GM19328 (cell line): ENCODE results near the gene TPTE.
"Not testable (repeated sequence)": the region's sequence is repeated elsewhere in the genome, so short reads cannot be mapped to it uniquely, and the experiment has no call there.

Experiments used
- ATAC-seq: cut with Tn5 transposase; IDR thresholded peaks from one replicate; pipeline ENCODE4 v1.9.1; 2021; ENCODE audit warnings: mild to moderate bottlenecking, moderate library complexity; ENCODE audit not compliant: unreplicated experiment

Gene TPTE

DNA sequence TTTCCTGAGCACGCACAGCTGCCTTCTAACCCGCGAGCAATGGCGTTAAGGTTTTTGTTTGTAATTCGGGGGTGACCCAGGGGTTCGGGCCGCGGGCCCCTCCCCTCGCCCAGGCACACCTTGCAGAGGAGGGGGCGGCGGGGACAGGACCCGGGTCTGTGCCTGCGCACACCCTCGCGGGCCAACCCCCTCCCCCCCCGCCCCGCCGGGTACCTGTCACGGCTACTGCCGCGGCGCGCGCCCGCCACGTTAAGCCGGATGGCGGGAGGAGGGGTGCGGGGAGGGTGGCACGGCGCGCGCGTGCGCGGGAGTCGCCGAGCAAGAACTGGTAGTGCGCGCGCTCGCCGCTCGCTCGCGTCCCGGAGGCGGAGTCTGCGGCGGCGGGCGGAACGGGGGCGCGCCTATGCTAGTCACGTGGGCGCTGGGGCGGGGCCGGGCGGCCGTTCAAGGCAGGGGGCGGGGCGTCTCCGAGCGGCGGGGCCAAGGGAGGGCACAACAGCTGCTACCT is at the start of gene TPTE:
TSS of gene TPTE (plus strand) at position 493 of the 508 bp plus-strand sequence. CDS start 17,141 bp downstream, outside the sequence.
- ATAC-seq = no peak

DNA sequence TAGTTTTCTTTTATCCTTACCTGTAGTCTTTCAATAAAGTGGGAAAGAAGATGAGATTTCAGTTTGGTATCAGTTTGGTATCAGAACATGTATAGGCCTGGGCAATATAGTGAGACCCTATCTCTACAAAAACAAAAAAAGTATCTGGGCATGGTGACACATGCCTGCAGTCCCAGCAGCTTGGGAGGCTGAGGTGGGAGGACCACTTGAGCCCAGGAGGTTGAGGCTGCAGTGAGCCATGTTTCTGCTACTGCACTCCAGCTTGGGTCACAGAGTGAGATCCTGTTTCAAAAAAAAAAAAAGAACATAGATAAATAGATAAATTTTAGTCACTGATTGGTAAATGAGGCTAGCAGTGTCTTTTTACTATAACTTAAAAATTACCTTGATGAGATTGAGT is 49.4 kb upstream of the TPTE start:
- ATAC-seq = not testable (repeated sequence)

DNA sequence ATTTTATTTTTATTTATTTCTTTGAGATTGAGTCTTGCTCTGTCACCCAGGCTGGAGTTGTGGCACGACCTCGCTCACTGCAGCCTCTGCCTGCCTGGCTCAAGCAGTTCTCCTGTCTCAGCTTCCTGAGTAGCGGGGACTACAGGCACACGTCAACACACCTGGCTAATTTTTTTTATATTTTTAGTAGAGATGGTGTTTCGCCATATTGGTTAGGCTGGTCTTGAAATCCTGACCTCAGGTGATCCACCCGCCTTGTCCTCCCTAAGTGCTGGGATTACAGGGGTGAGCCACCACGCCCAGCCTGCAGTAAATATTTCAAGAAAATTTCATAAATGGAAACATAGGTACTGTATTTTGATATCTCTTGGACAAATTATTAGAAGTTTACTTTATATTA is 43.6 kb upstream of the TPTE start:
- ATAC-seq = not testable (repeated sequence)

DNA sequence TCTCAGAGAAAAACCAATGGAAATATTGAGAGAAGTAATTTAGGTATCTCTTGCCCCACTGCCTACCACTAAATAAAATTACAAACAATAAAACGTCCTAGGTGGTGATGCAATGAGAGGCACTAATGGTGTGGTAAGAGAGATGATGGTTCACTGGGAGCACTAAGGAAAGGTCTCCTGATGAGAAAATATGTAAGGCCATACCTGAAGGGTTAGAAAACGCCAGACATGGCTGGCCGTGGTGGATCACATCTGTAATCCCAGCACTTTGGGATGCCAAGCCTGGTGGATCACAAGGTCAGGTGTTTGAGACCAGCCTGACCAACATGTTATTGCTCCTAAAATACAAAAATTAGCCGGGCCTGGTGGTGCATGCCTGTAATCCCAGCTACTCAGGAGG is 41.5 kb upstream of the TPTE start:
- not testable (repeated sequence) for ATAC-seq

DNA sequence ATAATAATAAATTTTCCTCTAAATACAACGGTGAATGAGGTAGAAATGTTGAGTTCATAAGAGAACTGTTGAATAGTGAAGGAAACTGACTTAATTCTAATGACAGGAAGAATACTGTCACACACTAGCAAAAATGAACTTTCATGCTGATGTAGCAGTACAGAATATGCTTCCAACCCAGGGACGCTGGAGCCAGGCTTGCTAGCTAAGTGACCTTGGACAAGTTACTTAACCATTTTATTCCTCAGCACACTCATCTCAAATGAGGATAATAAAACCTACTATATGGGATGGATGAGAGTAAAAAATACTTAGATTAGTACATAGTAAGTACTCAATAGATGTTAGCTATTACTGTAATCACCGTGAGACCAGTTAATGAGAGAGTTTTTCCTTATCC is 36.5 kb upstream of the TPTE start:
- not testable (repeated sequence) for ATAC-seq

GRCh38 chr21:10490453-10490852 is 30.9 kb upstream of the TPTE start:
- not testable (repeated sequence) for ATAC-seq

DNA sequence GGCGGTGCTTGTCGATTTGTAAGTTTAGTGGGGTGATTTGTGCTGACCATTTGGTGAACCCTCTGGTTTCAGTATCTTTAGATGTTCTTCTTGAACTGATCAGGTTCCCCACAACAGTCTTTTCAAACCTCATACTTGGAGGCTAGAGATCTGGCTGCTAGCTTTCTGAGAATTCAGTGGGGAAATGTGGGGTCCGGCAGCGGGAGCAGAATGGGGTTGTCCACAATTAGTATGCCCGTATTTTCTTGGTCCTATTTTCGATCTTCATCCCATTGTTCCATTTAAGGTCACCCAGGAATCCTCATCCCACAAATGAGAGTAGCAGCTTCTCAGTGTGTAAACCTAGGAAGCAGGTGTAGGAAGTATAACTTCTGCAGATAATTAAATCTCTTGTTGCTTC is 10.3 kb upstream of the TPTE start:
- no peak for ATAC-seq

DNA sequence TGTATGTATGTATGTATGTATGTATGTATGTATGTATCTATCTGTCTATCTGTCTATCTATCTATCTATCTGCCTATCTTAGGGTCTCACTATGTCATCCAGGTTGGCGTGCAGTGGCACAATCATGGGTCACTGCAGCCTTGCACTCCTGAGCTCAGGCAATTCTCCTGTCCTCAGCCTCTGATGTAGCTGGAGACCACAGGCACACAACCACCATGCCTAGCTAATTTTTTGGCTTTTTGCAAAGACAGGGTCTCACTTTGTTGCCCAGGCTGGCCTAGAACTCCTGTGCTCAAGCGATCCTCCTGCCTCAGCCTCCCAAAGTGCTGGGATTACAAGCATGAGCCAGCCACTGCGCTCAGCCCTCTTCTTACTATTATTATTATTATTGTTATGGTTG is 4.5 kb upstream of the TPTE start:
- not testable (repeated sequence) for ATAC-seq

- ATAC-seq = not testable (repeated sequence)
These were observed 3.5 kb upstream of the TPTE start for GRCh38 chr21:10517904-10518303.

DNA sequence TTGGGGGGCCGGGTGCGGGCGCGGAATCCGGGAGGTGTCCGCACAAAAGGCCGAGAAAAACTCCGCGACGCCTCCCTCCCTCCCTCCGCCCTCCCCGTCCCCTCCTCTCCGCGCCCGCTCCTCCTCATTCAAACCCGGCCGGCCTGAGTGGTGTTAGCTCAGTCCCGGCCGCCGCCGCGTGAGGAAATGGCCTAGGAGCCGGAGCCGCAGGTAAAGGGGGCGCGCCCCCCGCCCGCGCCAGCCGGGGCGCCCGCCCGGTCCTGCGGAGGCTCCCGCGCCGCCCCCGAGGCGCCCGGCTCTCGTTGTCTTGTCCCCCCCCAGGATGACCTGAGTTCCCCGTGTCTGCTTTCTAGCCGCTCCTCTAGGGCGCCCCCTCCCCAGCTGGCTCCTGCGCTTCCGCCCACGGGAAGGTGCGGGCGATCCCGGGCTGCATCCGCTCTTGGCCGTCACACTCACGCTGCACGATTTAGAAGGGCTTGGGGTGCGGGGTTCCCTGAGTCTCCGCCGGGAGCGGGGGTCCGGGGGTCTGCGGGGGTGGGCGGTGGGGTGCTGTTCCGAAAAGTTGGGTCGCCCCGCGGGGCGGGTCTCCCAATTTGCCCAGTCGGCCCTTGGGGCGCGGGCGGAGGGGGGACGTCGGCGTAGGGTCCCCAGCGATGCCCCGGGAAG is 585 bp downstream of the TPTE start:
- not testable (repeated sequence) for ATAC-seq

DNA sequence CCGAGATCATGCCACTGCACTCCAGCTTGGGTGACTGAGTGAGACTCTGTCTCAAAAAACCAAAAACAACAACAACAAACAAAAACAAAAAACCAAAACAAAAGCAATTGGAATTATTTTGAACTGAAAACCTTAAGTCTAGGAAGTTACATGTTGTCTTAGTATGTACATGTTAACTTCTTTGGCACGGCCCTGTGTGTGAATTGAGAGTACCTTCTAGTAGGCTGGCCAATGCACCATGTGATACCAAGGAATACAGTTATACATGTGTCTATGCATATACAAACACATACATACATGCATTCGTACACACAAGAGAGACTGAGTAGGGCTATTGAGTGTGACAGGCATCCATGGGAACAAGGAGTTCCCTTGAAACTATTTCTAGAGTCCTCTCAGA is 18.6 kb downstream of the TPTE start:
- ATAC-seq = no peak

- ATAC-seq = not testable (repeated sequence)
These were observed 23.0 kb downstream of the TPTE start for GRCh38 chr21:10544376-10544775.

GRCh38 chr21:10547868-10548267 is 26.5 kb downstream of the TPTE start:
- ATAC-seq = not testable (repeated sequence)

- not testable (repeated sequence) for ATAC-seq
These were observed 27.1 kb downstream of the TPTE start for GRCh38 chr21:10548331-10548954.

DNA sequence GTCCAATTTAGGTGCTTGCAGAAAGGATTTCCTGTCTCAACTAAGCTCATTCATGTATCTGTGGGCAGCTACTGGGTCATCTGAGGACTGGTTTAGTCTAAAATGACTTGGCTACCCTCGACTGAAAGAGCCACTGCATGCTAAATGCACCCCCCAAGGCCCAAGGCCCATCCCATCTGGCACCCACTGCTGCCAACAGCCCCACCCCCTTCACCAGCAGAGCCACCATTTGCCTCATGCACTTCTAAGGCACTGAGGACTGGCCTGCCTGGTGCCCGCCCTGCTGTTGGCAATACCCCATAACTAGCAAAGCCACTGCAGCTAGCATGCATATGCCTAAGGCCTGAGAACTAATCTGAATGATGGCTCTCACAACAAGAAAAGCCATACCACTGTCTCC is 49.4 kb downstream of the TPTE start:
- not testable (repeated sequence) for ATAC-seq

DNA sequence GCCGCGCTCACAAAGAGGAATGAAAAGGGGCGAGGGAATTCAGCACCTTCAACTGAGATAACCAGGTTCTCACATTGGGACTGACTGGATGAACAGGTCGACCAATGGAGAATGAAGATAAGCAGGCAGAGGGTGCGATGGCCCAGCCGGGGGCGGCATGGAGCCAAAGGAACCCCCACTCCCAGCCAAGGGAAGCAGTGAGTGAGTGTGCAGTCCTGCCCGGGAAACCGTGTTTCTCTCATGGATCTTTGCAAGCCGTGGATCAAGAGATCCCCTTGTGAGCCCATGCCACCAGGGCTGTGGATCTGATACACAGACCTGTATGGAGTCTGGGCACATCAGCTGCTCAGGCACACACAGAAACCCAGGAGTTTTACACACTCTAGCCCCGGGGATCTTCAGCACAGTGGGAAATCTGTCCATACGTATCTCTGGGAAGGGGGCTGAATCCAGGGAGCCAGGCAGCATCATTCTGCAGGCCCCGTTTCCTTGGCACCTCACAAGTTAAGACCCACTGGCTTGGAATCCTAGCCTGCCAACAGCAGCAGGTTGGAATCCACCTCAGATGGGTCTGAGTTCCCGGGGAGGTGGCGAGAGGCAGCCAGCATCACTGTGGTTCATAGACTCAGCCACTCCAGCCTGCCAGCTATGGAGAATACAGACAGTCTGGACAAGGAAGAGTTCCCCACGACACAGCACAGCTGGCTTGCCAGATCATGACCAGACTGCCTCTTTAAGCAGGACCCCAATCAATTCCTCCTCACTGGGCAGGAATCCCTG is 53.3 kb downstream of the TPTE start:
- not testable (repeated sequence) for ATAC-seq

- no peak for ATAC-seq
These were observed 53.9 kb downstream of the TPTE start for GRCh38 chr21:10575311-10575667.

DNA sequence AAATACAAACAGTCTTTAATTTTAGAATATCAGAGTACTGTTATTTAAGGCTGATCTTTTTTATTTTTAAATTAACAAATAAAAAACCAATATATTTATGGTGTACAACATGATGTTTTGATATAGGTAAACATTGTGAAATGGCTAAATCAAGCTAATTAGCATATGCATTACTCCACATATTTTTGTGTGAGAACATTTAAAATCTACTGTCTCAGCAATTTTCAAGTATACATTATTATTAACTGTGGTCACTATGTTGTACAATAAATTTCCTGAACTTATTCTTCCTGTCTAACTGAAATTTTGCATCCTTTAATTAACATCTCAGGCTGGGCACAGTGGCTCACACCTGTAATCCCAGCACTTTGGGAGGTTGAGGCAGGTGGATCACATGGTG is 57.5 kb downstream of the TPTE start:
- ATAC-seq = not testable (repeated sequence)

DNA sequence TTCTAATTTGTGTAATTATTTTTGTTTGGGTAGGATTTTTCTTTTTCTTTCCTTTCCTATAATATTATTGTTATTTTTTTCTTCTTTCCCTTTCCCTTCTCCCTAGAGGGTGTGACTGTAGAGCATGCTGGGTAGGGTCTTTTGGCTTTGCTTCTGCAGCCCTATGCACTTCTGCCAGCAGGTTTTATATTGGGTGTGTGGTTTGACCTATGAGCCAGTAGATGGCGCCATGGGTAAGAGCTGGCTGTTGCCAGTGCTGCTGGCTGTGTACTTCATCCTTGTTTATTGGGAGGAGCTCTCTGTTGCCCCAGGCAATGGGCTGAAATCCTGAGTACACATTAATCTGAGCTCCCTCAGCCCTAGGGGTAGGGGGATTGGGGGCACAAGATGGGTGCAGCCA is 67.7 kb downstream of the TPTE start:
- not testable (repeated sequence) for ATAC-seq

- not testable (repeated sequence) for ATAC-seq
These were observed 85.7 kb downstream of the TPTE start for GRCh38 chr21:10607074-10607473.

GRCh38 chr21:10614285-10614684 is 92.9 kb downstream of the TPTE start:
- not testable (repeated sequence) for ATAC-seq

- not testable (repeated sequence) for ATAC-seq
These were observed 94.7 kb downstream of the TPTE start for GRCh38 chr21:10616061-10616460.
